Pericardium fibroblast (primary cell): Measurements from ENCODE around the gene GRIP1. TPM values are rescaled to one million over a fixed set of nuclear protein-coding genes. Genes with fewer than 3 reads are reported as not detected.

ENCODE experiments used
- total RNA-seq: library from RNA; depleted of rRNA; stranded (reverse); fragments of >200 nt; gene quantifications from 2 replicates; pipeline ENCODE4 v1.2.3, GENCODE V29; 2015

The GRIP1 gene
- not detected in 2 replicates for total RNA-seq

DNA sequence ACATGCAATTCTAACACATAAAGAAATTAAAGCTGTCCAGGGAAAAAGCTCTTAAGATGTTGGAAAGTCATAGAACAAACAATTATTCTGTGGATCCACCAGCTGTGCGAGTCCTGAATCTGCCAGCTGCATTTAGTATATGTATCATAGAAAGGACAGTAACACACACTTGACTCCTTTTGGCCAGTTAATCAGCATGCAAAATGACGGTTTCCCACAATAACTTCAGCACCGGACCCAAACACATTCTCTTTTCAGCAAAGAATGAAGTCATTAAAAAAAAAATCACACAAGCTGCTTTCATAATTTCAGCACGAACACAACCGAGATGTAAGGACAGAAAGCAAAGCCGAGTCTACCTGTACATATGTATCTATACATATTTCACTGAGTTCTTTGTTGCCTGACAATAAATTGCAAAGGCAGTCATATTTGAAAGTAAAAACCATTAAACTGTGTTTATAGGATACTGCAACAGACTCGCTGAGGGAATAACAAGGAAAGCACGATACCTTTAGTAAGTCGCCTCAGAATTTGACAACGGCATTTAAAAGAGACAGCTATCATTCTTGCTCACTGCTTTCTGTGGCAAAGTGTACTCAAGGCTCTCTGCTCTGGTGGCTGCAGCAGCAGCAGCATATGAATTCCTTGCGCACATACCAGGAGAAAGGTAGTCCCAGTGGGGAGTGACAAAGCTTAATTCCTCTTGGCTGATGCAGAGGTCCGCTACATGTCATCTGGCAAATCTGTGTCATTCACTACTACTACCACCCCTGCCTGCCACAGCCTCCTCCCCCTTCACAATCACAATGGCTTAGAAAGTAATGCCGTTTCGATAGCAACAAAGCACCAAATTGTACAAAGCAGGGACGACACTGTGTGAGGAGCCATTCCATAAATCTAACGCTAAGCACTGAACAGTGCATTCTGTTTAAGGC, at the start of gene GRIP1:
Gene GRIP1 (minus strand): TSS at position 739 of the 938 bp plus-strand sequence. CDS start 172 bp downstream, at position 567.

GRCh38 chr12:66301944-66302826, 376.7 kb downstream of the GRIP1 start, which contains the start of gene HELB:
Gene HELB (plus strand): TSS chr12:66302493. CDS start chr12:66302604, 111 bp downstream.

